ENCODE results near the gene KRT14. TPM values are rescaled to one million over a fixed set of nuclear protein-coding genes. Genes with fewer than 3 reads are reported as not detected.
"Not testable (repeated sequence)": the region's sequence is repeated elsewhere in the genome, so short reads cannot be mapped to it uniquely, and the experiment has no call there.

KRT14 gene
- total and polyA plus RNA-seq, 2 donors from 2014 or later, result not detected

DNA sequence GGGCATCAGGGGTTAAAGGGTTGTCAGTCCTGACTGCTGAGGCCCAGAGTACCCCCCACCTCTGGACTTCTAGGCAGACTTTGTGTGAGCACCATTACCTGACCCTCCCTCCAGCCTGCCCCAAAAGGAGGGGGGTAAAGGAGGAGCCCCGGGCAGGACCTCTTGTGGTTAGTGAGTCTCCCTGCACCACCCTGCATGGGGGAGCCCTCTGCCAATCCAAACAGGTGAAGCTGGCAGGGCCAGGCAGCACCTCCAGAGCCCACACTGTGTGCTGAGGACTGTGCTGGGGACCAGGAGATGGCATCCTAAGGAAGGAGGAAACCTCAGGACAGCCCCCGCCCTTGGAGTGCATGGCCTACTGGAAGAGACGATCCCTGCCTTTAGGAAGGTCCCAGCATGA is 2.6 kb upstream of the KRT14 start:
- FAIRE-seq (no peak), DNase-seq (no peak)
- intact Hi-C loops (cut with DNase I), result no loop called here
- Histone ChIP-seq H3K4me3 (ENCODE audit: low read length in 3 of 3) (no peak overlapping the region), H3K36me3 (ENCODE audit: control insufficient read depth in 2 of 3, insufficient read depth in 3 of 3, low read length in 3 of 3) (no peaks in the 10 kb centered on the region), H3K9me3 (ENCODE audit: control insufficient read depth in 2 of 3, insufficient read depth in 1 of 3, low read length in 3 of 3) (no peaks in the 10 kb centered on the region), H3K27ac (ENCODE audit: low read depth in 2 of 2, low read length in 2 of 2) (no peak overlapping the region), H3K9ac (ENCODE audit: low read length in 3 of 3) (no peak overlapping the region), H3K4me1 (ENCODE audit: control insufficient read depth in 2 of 3, insufficient read depth in 2 of 3, low read depth in 1 of 3, low read length in 3 of 3) (no peaks in the 10 kb centered on the region), H3K27me3 (ENCODE audit: control insufficient read depth, insufficient read depth, low read length) (no peaks in the 10 kb centered on the region)
- TF ChIP-seq, protein P1, sequence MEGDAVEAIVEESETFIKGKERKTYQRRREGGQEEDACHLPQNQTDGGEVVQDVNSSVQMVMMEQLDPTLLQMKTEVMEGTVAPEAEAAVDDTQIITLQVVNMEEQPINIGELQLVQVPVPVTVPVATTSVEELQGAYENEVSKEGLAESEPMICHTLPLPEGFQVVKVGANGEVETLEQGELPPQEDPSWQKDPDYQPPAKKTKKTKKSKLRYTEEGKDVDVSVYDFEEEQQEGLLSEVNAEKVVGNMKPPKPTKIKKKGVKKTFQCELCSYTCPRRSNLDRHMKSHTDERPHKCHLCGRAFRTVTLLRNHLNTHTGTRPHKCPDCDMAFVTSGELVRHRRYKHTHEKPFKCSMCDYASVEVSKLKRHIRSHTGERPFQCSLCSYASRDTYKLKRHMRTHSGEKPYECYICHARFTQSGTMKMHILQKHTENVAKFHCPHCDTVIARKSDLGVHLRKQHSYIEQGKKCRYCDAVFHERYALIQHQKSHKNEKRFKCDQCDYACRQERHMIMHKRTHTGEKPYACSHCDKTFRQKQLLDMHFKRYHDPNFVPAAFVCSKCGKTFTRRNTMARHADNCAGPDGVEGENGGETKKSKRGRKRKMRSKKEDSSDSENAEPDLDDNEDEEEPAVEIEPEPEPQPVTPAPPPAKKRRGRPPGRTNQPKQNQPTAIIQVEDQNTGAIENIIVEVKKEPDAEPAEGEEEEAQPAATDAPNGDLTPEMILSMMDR (IDR thresholded peaks at IDR 0.05; ENCODE audit: borderline replicate concordance, extremely low read depth, insufficient read depth), result no peak

DNA sequence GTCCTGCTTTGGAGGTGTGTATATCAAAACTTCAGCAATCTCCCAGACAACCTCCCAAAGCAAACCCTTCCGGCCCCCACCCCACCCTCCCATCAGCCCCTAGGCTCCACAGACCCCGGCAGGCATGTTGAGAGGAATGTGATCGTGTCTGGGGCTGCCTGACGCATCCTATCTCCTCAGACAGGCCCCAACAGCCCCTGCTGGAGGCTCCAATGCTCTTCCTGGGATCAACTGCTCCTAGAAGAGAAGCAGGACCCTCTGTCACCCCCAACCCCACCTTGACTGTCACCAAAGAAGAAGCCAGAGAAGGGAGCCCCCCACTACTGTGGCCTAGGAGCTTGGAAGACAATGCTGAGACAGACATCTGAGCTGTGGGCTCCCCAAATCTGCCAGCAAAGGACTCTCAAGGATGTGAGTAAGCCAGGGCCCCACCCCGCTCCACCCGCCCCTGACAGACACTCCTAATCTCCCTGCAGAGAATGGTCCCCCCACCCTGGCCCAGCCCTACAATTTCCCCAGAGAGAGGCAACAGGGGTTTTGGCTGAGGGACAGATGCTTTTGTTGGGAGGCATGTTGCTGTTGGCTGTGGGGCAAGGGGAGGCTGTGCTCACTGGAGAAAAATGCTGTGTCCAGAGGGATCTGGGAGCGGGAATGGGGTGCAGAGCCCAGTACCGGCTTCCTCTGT is 1.6 kb upstream of the KRT14 start:
- intact Hi-C loops (cut with DNase I), result no loop called here
- no peak overlapping the region for H3K9ac ChIP-seq (ENCODE audit: low read length in 3 of 3)
- H3K4me3 ChIP-seq (ENCODE audit: low read length in 3 of 3), result no peak overlapping the region
- FAIRE-seq, result no peak
- no peaks in the 10 kb centered on the region for H3K9me3 ChIP-seq (ENCODE audit: control insufficient read depth in 2 of 3, insufficient read depth in 1 of 3, low read length in 3 of 3)
- DNase-seq, result no peak
- no peaks in the 10 kb centered on the region for H3K4me1 ChIP-seq (ENCODE audit: control insufficient read depth in 2 of 3, insufficient read depth in 2 of 3, low read depth in 1 of 3, low read length in 3 of 3)
- no peaks in the 10 kb centered on the region for H3K36me3 ChIP-seq (ENCODE audit: control insufficient read depth in 2 of 3, insufficient read depth in 3 of 3, low read length in 3 of 3)
- H3K27ac ChIP-seq (ENCODE audit: low read depth in 2 of 2, low read length in 2 of 2), result no peak overlapping the region
- H3K27me3 ChIP-seq (ENCODE audit: control insufficient read depth, insufficient read depth, low read length), result no peaks in the 10 kb centered on the region
- TF ChIP-seq, protein P1 (IDR thresholded peaks at IDR 0.05; ENCODE audit: borderline replicate concordance, extremely low read depth, insufficient read depth), result no peak

DNA sequence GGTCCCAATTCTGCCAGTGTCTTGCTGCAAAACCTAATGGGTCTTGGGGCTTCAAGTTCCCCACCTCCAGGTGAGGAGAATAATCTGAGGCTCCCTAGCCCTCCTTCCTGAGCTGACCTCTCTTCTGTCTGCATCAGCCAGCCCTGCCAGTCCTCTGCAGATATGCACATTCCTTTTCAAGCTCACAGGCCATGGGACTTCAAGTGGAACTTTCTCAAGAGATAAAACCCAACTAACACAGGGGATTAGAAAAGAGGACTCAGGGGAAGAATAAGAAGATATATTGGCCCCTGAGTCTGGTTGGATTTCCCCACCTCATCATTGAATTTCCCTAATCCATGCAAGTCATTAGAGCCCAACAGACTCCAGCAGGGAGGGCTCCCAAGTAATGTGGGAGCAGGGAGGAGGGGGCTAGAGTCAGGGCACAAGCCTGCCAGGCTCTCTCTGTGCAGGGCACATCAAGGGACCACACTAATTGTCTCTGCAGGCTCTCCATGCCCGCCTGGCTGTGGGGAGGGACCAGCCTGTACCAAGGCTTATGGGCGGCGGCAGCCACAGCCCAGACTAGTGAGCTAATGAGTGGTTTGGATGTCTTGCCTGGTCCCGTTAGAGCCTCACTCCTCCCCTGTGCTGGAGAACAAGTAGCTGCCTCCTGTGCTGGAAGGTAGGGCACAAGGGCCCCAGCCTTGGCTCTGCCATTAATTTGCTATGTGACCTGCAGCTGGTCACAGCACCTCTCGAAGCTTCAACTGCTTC is 1.2 kb downstream of the KRT14 start:
- FAIRE-seq, result no peak
- Histone ChIP-seq H3K9ac (ENCODE audit: low read length in 3 of 3) (no peak overlapping the region), H3K36me3 (ENCODE audit: control insufficient read depth in 2 of 3, insufficient read depth in 3 of 3, low read length in 3 of 3) (no peaks in the 10 kb centered on the region), H3K4me3 (ENCODE audit: low read length in 3 of 3) (no peak overlapping the region), H3K27ac (ENCODE audit: low read depth in 2 of 2, low read length in 2 of 2) (no peak overlapping the region), H3K9me3 (ENCODE audit: control insufficient read depth in 2 of 3, insufficient read depth in 1 of 3, low read length in 3 of 3) (no peaks in the 10 kb centered on the region), H3K27me3 (ENCODE audit: control insufficient read depth, insufficient read depth, low read length) (no peaks in the 10 kb centered on the region), H3K4me1 (ENCODE audit: control insufficient read depth in 2 of 3, insufficient read depth in 2 of 3, low read depth in 1 of 3, low read length in 3 of 3) (no peaks in the 10 kb centered on the region)
- intact Hi-C loops (cut with DNase I), result no loop called here
- no peak for DNase-seq
- TF ChIP-seq, protein P1 (IDR thresholded peaks at IDR 0.05; ENCODE audit: borderline replicate concordance, extremely low read depth, insufficient read depth), result no peak

DNA sequence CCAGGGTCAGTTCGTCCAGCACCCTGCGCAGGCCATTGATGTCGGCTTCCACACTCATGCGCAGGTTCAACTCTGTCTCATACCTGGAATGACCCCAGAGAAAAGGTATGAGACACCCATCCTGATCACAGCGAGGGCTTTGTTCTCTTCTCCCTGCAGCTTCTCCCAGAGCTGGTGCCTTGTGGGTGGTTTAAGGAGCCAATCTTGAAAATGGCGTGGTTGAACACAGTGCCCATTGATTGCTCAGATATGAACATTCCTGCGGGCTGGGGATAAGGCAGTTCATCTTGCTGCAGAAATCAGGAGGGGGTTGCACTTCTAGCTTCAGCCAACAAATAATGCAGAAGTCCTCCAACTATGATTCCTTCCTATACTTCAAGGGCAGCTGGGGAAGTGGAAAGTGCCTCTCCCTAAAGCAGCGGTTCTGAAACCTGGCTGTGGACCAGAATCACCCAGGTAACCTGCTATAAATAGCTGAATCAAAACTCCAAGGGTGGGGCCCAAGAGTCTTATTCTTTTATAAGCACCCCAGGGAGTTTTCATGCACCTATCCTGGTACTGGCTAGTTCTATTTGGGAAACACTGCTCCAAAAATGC is 2.3 kb downstream of the KRT14 start:
- H3K4me3 ChIP-seq (ENCODE audit: low read length in 3 of 3); H3K36me3 ChIP-seq (ENCODE audit: control insufficient read depth in 2 of 3, insufficient read depth in 3 of 3, low read length in 3 of 3); H3K9ac ChIP-seq (ENCODE audit: low read length in 3 of 3); H3K9me3 ChIP-seq (ENCODE audit: control insufficient read depth in 2 of 3, insufficient read depth in 1 of 3, low read length in 3 of 3); H3K4me1 ChIP-seq (ENCODE audit: control insufficient read depth in 2 of 3, insufficient read depth in 2 of 3, low read depth in 1 of 3, low read length in 3 of 3); DNase-seq; H3K27ac ChIP-seq (ENCODE audit: low read depth in 2 of 2, low read length in 2 of 2); FAIRE-seq; intact Hi-C loops (cut with DNase I); H3K27me3 ChIP-seq (ENCODE audit: control insufficient read depth, insufficient read depth, low read length): not testable (repeated sequence)
